Activated CD4-positive, alpha-beta T cell treated with anti-CD3 and anti-CD28 coated beads, Interleukin-2, amount 50 U/mL, for 4 hours (primary cell): ENCODE measurements around the gene NTM.

Experiments used
- DNase-seq, 2 experiments: peaks; one replicate each; pipeline ENCODE4 v3.0.0-alpha.2; 2020

The NTM gene

GRCh38 chr11:132101881-132102280, 731.5 kb downstream of the NTM start:
- DNase-seq = no peak

- no peak for DNase-seq
Measured at GRCh38 chr11:132103021-132103420, 732.6 kb downstream of the NTM start.

- no peak for DNase-seq
Measured at GRCh38 chr11:132106096-132106982, 735.9 kb downstream of the NTM start.

GRCh38 chr11:132111316-132111715, 740.9 kb downstream of the NTM start:
- no peak for DNase-seq

- DNase-seq = no peak
Measured at GRCh38 chr11:132111838-132112237, 741.4 kb downstream of the NTM start.

GRCh38 chr11:132112846-132113245, 742.4 kb downstream of the NTM start:
- DNase-seq = no peak

GRCh38 chr11:132114185-132114584, 743.8 kb downstream of the NTM start:
- no peak for DNase-seq

- DNase-seq = no peak
Measured at GRCh38 chr11:132114743-132115142, 744.3 kb downstream of the NTM start.

- DNase-seq = no peak
Measured at GRCh38 chr11:132115454-132115853, 745.0 kb downstream of the NTM start.

GRCh38 chr11:132116516-132116915, 746.1 kb downstream of the NTM start:
- no peak for DNase-seq

- no peak for DNase-seq
Measured at GRCh38 chr11:132118661-132119060, 748.2 kb downstream of the NTM start.

GRCh38 chr11:132119573-132119972, 749.2 kb downstream of the NTM start:
- DNase-seq = no peak

- no peak for DNase-seq
Measured at GRCh38 chr11:132122735-132123134, 752.3 kb downstream of the NTM start.

GRCh38 chr11:132123449-132123848, 753.0 kb downstream of the NTM start:
- DNase-seq = no peak

- DNase-seq = no peak
Measured at GRCh38 chr11:132123854-132124835, 753.7 kb downstream of the NTM start.

- no peak for DNase-seq
Measured at GRCh38 chr11:132125988-132126871, 755.8 kb downstream of the NTM start.

- DNase-seq = no peak
Measured at GRCh38 chr11:132126973-132127899, 756.8 kb downstream of the NTM start.

- DNase-seq = no peak
Measured at GRCh38 chr11:132127900-132128288, 757.5 kb downstream of the NTM start.

GRCh38 chr11:132131047-132131446, 760.6 kb downstream of the NTM start:
- DNase-seq = no peak

GRCh38 chr11:132131961-132132360, 761.5 kb downstream of the NTM start:
- no peak for DNase-seq

GRCh38 chr11:132134322-132134721, 763.9 kb downstream of the NTM start:
- DNase-seq = no peak
